HEK293 (cell line): ENCODE data around the gene DGKG.

Experiments used
- CTCF ChIA-PET: fragments of 350-600 bp; formaldehyde crosslinking; extraction: SDS; loops from one replicate; lab custom pipeline; 2021; ENCODE audit warnings: antibody characterized with exemption; lab: Yijun Ruan, JAX
- POLR2A ChIA-PET: fragments of 300-600 bp; formaldehyde crosslinking; extraction: SDS; loops from one replicate; lab custom pipeline; 2020; ENCODE audit warnings: antibody characterized with exemption, inconsistent platforms; lab: Yijun Ruan, JAX
- H3K27ac ChIP-seq: fragments of 200-500 bp; sonication (Bioruptor generic); 2 replicates; pipeline ENCODE4 v1.5.1; 2014; ENCODE audit warnings: low read depth, low read length, control low read depth, inconsistent platforms; ENCODE audit errors: extremely low read depth
- H3K36me3 ChIP-seq, 2 experiments: fragments of 200-500 bp in 1 of 2; sonication (Bioruptor generic) in 1 of 2; 1 replicate in 1 of 2; 2 replicates in 1 of 2; pipeline ENCODE4 v1.5.1; 2014 to 2017; ENCODE audit warnings: inconsistent platforms in 2 of 2, low read length in 2 of 2; ENCODE audit not compliant: control insufficient read depth in 2 of 2, insufficient read depth in 1 of 2
- H3K4me1 ChIP-seq: fragments of 200-500 bp; sonication (Bioruptor generic); 2 replicates; pipeline ENCODE4 v1.5.1; 2014; ENCODE audit warnings: mild to moderate bottlenecking, low read length, inconsistent platforms; ENCODE audit not compliant: control insufficient read depth, insufficient read depth
- H3K4me3 ChIP-seq: 2 replicates; pipeline ENCODE4 v1.5.1; 2011; ENCODE audit warnings: low read depth, mild to moderate bottlenecking, control low read depth, low read length, moderate library complexity
- H3K9me3 ChIP-seq: fragments of 200-500 bp; sonication (Bioruptor generic); 2 replicates; pipeline ENCODE4 v1.5.1; 2014; ENCODE audit warnings: low read depth, low read length, inconsistent platforms; ENCODE audit not compliant: control insufficient read depth, insufficient read depth
- GLIS1 ChIP-seq: fragments of 450-650 bp; formaldehyde crosslinking; IDR thresholded peaks from 2 replicates; pipeline ENCODE4 v1.5.1; 2016; ENCODE audit warnings: missing biosample characterization, missing genetic modification characterization
- ZNF146 ChIP-seq: fragments of 450-650 bp; formaldehyde crosslinking; IDR thresholded peaks from 2 replicates; pipeline ENCODE4 v1.5.1; 2016; ENCODE audit warnings: missing biosample characterization, missing genetic modification characterization
- ZNF221 ChIP-seq: fragments of 450-650 bp; formaldehyde crosslinking; IDR thresholded peaks from 2 replicates; pipeline ENCODE4 v1.5.1; 2017; ENCODE audit warnings: missing biosample characterization, missing genetic modification characterization, borderline replicate concordance
- ZNF223 ChIP-seq: fragments of 450-650 bp; formaldehyde crosslinking; IDR thresholded peaks from 2 replicates; pipeline ENCODE4 v1.5.1; 2016; ENCODE audit warnings: missing biosample characterization, missing genetic modification characterization
- ZNF510 ChIP-seq: fragments of 450-650 bp; formaldehyde crosslinking; IDR thresholded peaks from 2 replicates; pipeline ENCODE4 v1.5.1; 2018; ENCODE audit warnings: mild to moderate bottlenecking, missing genetic modification characterization, missing biosample characterization; ENCODE audit not compliant: insufficient replicate concordance
- ZNF544 ChIP-seq: fragments of 450-650 bp; formaldehyde crosslinking; IDR thresholded peaks from 2 replicates; pipeline ENCODE4 v1.5.0; 2017; ENCODE audit warnings: missing biosample characterization, missing genetic modification characterization
- ZNF623 ChIP-seq: fragments of 450-650 bp; formaldehyde crosslinking; IDR thresholded peaks from 2 replicates; pipeline ENCODE4 v1.5.1; 2016; ENCODE audit warnings: missing biosample characterization, missing genetic modification characterization
- ZNF626 ChIP-seq: fragments of 450-650 bp; sonication (Bioruptor Pico); formaldehyde crosslinking; IDR thresholded peaks from 2 replicates; pipeline ENCODE4 v1.5.1; 2018; ENCODE audit warnings: missing biosample characterization, missing genetic modification characterization, inconsistent platforms
- ZNF629 ChIP-seq: fragments of 450-650 bp; formaldehyde crosslinking; IDR thresholded peaks from 2 replicates; pipeline ENCODE4 v1.5.1; 2017; ENCODE audit warnings: missing biosample characterization, missing genetic modification characterization
- ZNF654 ChIP-seq: fragments of 450-650 bp; formaldehyde crosslinking; IDR thresholded peaks from 2 replicates; pipeline ENCODE4 v1.5.1; 2016; ENCODE audit warnings: low read depth, missing biosample characterization, missing genetic modification characterization
- ZNF792 ChIP-seq: fragments of 450-650 bp; formaldehyde crosslinking; IDR thresholded peaks from 2 replicates; pipeline ENCODE4 v1.5.1; 2016; ENCODE audit warnings: missing biosample characterization, missing genetic modification characterization
- ZNF843 ChIP-seq: fragments of 450-650 bp; formaldehyde crosslinking; IDR thresholded peaks from 2 replicates; pipeline ENCODE4 v1.5.1; 2016; ENCODE audit warnings: missing biosample characterization, missing genetic modification characterization
- TF ChIP-seq, protein P1 (sequence below): fragments of 450-650 bp; formaldehyde crosslinking; IDR thresholded peaks from 2 replicates; pipeline ENCODE4 v1.5.1; 2017; ENCODE audit warnings: missing biosample characterization, missing genetic modification characterization
- TF ChIP-seq, protein P2 (sequence below): fragments of 450-650 bp; formaldehyde crosslinking; IDR thresholded peaks from 2 replicates; pipeline ENCODE4 v1.5.1; 2016; ENCODE audit warnings: missing biosample characterization, missing genetic modification characterization
- TF ChIP-seq, protein P3 (sequence below): fragments of 450-650 bp; formaldehyde crosslinking; IDR thresholded peaks from 2 replicates; pipeline ENCODE4 v1.5.1; 2017; ENCODE audit warnings: missing biosample characterization, missing genetic modification characterization

Gene DGKG

DNA sequence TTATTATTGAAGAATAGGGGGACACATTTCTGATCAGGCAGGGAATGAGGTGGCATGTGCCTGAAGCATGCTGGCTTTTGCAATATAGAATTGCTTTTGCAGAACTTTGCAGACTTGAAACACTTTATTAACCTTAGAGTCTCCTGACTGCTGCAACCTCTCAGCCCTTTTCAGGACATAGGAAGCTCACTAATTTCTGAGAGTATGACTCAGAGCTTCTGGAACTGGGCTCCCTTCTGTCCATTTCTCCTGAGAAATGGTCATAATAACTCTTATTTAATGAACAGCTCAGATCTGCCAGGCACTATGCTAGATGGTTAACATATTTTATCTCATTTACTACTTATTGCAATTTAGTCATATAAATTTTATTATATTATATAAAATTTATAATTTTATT, 38.6 kb upstream of the DGKG start:
- TF ChIP-seq, protein P1, sequence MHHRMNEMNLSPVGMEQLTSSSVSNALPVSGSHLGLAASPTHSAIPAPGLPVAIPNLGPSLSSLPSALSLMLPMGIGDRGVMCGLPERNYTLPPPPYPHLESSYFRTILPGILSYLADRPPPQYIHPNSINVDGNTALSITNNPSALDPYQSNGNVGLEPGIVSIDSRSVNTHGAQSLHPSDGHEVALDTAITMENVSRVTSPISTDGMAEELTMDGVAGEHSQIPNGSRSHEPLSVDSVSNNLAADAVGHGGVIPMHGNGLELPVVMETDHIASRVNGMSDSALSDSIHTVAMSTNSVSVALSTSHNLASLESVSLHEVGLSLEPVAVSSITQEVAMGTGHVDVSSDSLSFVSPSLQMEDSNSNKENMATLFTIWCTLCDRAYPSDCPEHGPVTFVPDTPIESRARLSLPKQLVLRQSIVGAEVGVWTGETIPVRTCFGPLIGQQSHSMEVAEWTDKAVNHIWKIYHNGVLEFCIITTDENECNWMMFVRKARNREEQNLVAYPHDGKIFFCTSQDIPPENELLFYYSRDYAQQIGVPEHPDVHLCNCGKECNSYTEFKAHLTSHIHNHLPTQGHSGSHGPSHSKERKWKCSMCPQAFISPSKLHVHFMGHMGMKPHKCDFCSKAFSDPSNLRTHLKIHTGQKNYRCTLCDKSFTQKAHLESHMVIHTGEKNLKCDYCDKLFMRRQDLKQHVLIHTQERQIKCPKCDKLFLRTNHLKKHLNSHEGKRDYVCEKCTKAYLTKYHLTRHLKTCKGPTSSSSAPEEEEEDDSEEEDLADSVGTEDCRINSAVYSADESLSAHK (tag by site-specific recombination), result no peak
- TF ChIP-seq ZNF792 (tag by site-specific recombination), result no peak
- no peak for TF ChIP-seq ZNF623 (tag by site-specific recombination)
- TF ChIP-seq, protein P2, sequence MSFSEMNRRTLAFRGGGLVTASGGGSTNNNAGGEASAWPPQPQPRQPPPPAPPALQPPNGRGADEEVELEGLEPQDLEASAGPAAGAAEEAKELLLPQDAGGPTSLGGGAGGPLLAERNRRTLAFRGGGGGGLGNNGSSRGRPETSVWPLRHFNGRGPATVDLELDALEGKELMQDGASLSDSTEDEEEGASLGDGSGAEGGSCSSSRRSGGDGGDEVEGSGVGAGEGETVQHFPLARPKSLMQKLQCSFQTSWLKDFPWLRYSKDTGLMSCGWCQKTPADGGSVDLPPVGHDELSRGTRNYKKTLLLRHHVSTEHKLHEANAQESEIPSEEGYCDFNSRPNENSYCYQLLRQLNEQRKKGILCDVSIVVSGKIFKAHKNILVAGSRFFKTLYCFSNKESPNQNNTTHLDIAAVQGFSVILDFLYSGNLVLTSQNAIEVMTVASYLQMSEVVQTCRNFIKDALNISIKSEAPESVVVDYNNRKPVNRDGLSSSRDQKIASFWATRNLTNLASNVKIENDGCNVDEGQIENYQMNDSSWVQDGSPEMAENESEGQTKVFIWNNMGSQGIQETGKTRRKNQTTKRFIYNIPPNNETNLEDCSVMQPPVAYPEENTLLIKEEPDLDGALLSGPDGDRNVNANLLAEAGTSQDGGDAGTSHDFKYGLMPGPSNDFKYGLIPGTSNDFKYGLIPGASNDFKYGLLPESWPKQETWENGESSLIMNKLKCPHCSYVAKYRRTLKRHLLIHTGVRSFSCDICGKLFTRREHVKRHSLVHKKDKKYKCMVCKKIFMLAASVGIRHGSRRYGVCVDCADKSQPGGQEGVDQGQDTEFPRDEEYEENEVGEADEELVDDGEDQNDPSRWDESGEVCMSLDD (tag by site-specific recombination), result no peak
- no peak for TF ChIP-seq ZNF510 (tag by site-specific recombination)
- TF ChIP-seq GLIS1 (tag by site-specific recombination), result no peak
- no peak for TF ChIP-seq ZNF629 (tag by site-specific recombination)
- no peak for TF ChIP-seq ZNF626 (tag by site-specific recombination)
- no peaks in the 10 kb centered on the region for H3K9me3 ChIP-seq
- H3K4me1 ChIP-seq, result no peaks in the 10 kb centered on the region
- H3K4me3 ChIP-seq, result no peak overlapping the region
- CTCF ChIA-PET, result no interaction called here
- no peaks in the 10 kb centered on the region for H3K36me3 ChIP-seq
- no peak overlapping the region for H3K27ac ChIP-seq
- POLR2A ChIA-PET, result no interaction called here

DNA sequence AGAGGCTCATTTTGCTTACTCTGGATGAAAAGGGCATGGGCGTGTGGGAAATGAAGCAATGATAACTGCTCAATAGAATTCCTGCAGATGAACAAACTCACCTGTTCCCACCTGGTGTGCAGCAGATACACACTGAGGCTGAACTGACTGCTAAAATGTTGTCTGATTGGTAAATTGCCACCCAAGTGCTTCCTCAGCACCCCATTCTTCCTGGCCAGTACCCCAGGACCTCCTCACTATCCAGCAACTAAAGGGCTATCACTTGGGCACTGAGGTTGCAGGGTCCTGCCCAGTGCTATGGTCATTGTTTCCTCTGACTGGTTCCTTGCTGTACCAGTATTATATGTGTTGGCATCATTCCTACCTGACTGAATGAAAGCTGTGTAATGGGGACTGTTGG, 38.0 kb upstream of the DGKG start:
- POLR2A ChIA-PET, result no interaction called here
- TF ChIP-seq ZNF843 (no peak), ZNF654 (tag by site-specific recombination) (no peak), ZNF544 (tag by site-specific recombination) (no peak)
- TF ChIP-seq, protein P3, sequence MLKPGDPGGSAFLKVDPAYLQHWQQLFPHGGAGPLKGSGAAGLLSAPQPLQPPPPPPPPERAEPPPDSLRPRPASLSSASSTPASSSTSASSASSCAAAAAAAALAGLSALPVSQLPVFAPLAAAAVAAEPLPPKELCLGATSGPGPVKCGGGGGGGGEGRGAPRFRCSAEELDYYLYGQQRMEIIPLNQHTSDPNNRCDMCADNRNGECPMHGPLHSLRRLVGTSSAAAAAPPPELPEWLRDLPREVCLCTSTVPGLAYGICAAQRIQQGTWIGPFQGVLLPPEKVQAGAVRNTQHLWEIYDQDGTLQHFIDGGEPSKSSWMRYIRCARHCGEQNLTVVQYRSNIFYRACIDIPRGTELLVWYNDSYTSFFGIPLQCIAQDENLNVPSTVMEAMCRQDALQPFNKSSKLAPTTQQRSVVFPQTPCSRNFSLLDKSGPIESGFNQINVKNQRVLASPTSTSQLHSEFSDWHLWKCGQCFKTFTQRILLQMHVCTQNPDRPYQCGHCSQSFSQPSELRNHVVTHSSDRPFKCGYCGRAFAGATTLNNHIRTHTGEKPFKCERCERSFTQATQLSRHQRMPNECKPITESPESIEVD, result no peak
- no peak overlapping the region for H3K4me3 ChIP-seq
- CTCF ChIA-PET, result no interaction called here
- H3K36me3 ChIP-seq, result no peaks in the 10 kb centered on the region
- no peak overlapping the region for H3K27ac ChIP-seq
- no peaks in the 10 kb centered on the region for H3K9me3 ChIP-seq
- no peaks in the 10 kb centered on the region for H3K4me1 ChIP-seq

DNA sequence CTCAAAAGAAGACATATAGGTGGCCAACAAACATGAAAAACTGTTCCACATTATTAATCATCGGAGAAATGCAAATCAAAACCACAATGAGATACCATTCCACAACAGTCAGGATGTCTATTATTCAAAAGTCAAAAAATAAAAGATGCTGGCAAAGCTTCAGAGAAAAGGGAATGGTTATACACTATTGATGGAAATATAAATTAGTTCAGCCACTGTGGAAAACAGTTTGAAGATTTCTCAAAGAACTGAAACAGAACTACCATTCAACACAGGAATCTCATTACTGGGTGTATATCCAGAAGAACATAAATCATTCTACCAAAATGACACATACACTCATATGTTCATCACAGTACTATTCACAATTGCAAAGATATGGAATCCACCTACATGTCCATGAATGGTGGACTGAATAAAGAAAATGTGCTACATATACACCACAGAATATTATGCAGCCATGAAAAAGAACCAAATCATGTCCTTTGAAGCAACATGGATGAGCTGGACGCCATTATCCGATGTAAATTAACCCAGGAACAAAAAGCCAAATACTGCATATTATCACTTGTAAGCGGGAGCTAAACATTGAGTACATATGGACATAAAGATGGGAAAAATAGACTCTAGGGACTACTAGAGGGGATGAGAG, 32.7 kb upstream of the DGKG start:
- H3K4me1 ChIP-seq, result no peaks in the 10 kb centered on the region
- POLR2A ChIA-PET, result no interaction called here
- no peak for TF ChIP-seq ZNF223 (tag by site-specific recombination)
- TF ChIP-seq ZNF146, result peak; percentile 79
- TF ChIP-seq ZNF221, result no peak
- no peak overlapping the region for H3K4me3 ChIP-seq
- H3K9me3 ChIP-seq, result no peaks in the 10 kb centered on the region
- no peak overlapping the region for H3K27ac ChIP-seq
- H3K36me3 ChIP-seq, result no peaks in the 10 kb centered on the region
- CTCF ChIA-PET, result no interaction called here
